ENCODE data around the gene MB.

Gene MB

GRCh38 chr22:35593071-35593890 lies 23.8 kb downstream of the MB start:
- DNase-seq: no peak

GRCh38 chr22:35592418-35592967 lies 24.6 kb downstream of the MB start:
- no peak for DNase-seq

DNA sequence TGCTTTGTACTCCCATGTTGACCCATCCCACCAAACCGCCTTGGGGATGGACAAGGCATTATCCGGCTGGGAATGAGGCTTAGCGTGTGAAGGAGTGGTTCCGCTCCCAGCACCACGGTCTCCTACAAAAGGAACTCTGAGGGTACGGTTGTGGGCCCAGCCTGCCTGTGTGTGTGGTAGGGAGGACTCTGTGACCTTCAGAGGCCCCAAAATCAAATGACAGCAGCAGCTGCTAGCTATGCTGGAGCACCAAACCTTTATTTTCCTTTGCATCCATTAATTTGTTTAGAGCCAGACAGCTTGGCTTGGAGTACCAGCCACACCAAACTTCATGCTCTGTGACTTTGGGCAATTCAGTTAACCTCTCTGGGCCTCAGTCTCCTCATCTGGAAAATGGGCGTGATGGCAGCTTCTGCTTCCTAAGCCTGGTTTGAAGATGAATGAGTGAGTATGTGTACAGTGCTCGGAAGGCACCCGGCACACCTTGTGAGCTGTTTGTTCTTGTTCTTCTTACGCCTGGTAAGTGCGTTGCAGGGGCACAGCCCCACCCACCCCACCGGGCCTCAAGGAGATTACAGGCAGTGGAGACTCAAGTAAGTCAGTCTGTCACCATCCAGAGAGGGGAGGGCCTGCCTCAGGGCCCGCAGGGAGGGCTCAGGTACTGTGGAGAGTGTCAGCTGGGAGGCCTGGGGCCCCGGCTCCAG lies 25.3 kb downstream of the MB start:
- no peak for DNase-seq

- DNase-seq: no peak
Measured at GRCh38 chr22:35590634-35591295, 26.4 kb downstream of the MB start.

- DNase-seq: no peak
Measured at GRCh38 chr22:35589756-35590093, 27.4 kb downstream of the MB start.

DNA sequence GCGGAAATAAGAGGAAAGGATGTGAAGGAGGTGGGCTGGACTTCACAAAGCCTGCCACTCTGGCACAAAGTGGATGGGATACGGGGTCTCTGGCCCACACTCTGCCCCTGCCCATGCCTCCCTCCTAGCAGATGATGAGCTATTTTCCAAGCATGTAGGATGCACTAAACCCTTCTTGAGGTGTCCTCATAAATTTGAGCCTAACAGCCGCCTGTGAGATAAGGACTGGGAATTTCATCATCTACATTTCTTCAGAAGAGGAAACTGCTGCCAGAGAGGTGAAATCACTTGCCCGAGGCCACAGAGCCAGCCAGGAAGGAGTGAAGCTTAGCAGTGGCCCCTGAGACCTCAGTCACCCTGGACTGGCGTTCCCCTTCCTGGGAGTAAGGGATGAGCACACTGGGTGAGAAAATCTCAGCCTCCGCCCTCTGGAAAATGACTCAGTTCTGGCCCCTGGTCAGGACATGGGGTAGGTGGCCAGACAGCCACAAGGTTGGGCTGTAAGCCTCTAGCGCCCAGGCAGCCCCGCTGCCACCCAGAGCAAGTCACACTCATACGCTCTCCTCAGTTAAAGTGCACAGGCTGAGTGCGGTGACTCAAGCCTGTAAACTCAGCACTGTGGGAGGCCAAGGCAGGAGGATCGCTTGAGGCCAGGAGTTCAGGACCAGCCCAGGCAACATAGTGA lies 27.9 kb downstream of the MB start:
- DNase-seq: peak; percentile 3 to 79

- no peak for DNase-seq
Measured at GRCh38 chr22:35587896-35588295, 29.2 kb downstream of the MB start.

DNA sequence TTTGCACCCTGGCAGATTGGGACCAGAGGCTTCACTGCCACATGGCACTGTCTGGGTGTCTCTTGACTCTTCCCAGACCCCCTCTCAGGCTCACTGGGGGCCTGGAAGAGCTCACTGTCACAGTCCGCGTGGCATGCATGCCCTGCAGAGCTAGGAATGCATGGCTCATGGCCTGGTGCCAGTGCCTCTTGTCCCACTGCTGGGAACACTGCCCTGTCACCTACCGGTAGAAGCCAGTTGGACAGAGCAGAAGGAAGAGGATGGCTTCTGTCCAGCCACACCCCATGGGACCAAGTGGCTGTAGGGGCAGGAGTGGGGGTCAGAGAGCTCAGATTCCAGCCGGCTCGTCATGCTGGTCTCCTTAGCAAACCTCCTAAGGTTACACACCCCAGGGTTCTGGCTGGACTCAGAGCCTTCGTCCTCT lies 29.7 kb downstream of the MB start:
- DNase-seq: no peak

DNA sequence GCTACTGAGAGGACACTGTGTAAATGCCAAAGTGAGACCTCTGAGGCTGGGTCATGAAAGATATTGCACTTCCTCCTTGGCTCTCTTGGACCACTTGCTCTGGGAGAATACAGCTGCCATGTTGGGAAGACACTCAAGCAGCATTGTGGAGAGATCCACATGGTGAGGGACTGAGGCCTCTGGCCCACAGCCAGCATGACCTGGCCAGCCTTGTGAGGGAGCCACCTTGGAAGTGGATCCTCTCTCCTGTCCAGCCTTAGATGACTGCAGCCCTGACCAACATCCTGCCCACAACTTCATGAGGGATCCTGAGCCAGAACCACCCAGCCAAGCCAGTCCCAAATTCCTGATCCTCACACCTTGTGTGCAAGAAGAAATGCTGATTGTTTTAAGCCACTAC lies 30.4 kb downstream of the MB start:
- DNase-seq: no peak

GRCh38 chr22:35582861-35583670 lies 34.1 kb downstream of the MB start:
- DNase-seq: peak; percentile 53 to 61

DNA sequence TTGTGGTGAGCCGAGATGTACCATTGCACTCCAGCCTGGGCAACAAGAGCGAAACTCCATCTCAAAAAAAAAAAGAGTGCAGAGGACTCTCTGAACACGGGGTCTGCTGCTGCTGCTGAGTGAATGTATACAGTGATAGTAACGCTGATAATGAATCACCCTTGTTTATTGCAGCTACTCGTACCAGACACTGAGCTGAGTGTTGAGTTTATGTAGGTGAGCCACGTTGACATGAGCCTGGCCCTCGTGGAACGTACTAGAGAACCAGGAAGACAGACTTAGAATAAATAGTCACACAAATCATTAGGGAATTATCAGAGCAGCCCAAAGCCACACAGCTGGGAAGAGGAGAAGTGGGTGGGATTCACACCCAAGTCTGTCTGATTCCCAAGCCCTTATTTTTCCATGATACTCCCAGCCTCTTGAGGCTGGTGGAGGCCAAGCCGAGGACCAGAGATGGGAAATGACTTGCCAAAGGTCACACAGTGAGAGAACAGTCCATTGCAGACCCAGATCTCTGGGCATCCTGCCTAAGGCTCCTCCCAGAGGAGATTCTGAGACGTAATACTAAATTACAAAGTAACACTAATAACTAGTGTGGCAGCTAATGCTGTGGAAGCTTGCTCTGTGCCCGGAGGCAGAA lies 34.8 kb downstream of the MB start:
- no peak for DNase-seq

GRCh38 chr22:35581023-35581413 lies 36.1 kb downstream of the MB start:
- DNase-seq: no peak

DNA sequence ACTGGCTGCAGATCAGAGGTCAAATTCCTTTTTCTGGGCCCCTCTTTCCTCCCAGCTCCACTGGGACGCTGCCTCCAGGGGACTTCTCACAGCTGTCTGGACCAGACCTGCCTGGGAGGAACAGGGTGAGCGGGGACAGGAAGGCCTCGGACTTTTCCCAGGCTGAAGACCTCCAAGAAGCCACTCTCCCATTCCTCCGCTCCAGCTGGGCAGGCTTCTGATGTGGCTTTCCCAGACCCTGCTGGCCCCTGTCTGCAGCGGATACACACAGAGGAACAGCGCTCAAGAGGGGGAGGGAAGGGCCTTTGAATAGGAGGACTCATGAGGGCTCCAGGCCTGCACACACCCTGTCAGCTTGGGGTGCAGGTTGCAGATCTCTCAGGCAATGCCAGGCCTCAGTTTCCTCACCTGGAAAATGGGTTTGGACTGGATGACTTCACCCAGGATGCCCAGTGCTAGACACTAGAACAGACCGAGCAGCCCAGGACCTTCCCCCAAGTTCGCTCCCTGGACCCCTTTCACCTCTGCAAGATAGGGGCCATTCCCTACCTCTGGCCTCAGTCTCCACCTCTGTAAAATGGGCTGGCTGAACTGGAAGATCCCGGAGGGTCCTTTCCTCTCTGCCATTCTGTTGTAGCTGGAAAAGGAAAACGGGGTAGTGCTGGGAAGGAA lies 36.6 kb downstream of the MB start:
- DNase-seq: no peak

- DNase-seq: no peak
Measured at GRCh38 chr22:35578836-35579575, 38.1 kb downstream of the MB start.

- DNase-seq: no peak
Measured at GRCh38 chr22:35577799-35578659, 39.1 kb downstream of the MB start.

DNA sequence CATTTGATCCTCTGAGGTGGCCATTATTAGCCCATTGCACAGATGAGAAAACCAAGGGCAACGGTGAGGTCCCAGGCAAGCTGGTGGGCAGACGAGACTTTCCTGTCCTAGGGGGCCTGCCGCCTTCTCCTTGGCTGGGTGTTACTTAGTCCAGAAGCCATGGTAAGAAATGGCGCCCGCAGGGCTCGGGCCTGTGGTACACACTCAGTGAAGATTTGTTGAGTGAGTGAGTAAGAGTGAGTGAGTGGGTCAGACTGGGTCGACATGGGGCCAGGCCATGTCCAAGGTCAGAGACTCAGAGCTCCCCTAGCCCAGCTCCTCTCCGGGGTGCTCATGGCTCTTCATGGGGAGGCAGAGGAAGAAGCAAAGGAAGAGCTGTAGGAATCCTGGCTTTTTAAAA lies 40.5 kb downstream of the MB start:
- no peak for DNase-seq

DNA sequence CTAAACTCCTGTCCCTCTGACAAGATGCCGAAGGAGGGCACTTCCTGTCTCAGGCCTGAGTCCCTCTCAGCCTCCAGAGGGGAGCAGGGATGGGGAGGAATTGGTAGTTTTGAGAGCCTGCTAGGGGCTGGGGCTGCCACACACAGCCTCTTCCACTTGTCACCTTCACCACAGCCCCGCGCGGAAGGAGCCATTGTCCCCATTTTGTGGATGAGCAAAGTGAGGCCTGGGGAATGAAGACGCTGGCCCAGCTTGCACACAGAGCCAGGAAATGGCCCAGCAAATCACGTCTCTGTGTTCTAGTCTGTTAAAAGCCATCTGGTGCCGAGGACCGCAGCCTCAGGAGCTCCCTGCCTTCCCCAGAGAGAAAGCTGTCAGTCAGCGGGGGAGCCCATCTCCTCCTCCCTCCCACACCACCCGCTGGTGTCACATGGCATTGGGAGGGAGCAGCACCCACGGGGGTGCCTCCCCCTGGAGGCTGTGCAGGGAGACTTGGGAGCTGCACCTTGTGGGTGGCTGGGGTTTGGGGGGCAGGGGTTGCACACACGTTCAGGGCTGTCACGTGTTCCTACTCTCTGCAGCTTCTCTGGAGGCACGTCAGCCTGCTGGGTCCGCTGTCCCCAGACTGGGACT lies 41.9 kb downstream of the MB start:
- DNase-seq: no peak

- no peak for DNase-seq
Measured at GRCh38 chr22:35572556-35572955, 44.6 kb downstream of the MB start.

GRCh38 chr22:35570686-35571194 lies 46.4 kb downstream of the MB start:
- DNase-seq: no peak
